Activated CD8-positive, alpha-beta memory T cell treated with anti-CD3 and anti-CD28 coated beads, Interleukin-2, amount 50 U/mL, for 48 hours (primary cell): Measurements from ENCODE around the gene BEND3.
"Not testable (repeated sequence)": the region's sequence is repeated elsewhere in the genome, so short reads cannot be mapped to it uniquely, and the experiment has no call there.

Experiments used
- DNase-seq: peaks from one replicate; pipeline ENCODE4 v3.0.0-alpha.2; 2020

BEND3 gene

GRCh38 chr6:107114926-107115694 lies at the start of gene BEND3:
Gene BEND3, minus strand, starts transcription at chr6:107115515. Its CDS starts 16,230 bp downstream, at chr6:107099285.
- DNase-seq, result peak; percentile 73

- DNase-seq, result not testable (repeated sequence)
Observed at GRCh38 chr6:107164299-107164698, 49.0 kb upstream of the BEND3 start.

- DNase-seq, result no peak
Observed at GRCh38 chr6:107161521-107161920, 46.2 kb upstream of the BEND3 start.

- no peak for DNase-seq
Observed at GRCh38 chr6:107156617-107157016, 41.3 kb upstream of the BEND3 start.

GRCh38 chr6:107154801-107155160 lies 39.5 kb upstream of the BEND3 start:
- no peak for DNase-seq

GRCh38 chr6:107154131-107154800 lies 39.0 kb upstream of the BEND3 start:
- no peak for DNase-seq

- no peak for DNase-seq
Observed at GRCh38 chr6:107152638-107153430, 37.5 kb upstream of the BEND3 start.

GRCh38 chr6:107144666-107145065 lies 29.4 kb upstream of the BEND3 start:
- DNase-seq, result no peak

- no peak for DNase-seq
Observed at GRCh38 chr6:107144014-107144413, 28.7 kb upstream of the BEND3 start.

GRCh38 chr6:107140581-107140980 lies 25.3 kb upstream of the BEND3 start:
- no peak for DNase-seq

GRCh38 chr6:107136324-107136723 lies 21.0 kb upstream of the BEND3 start:
- DNase-seq, result not testable (repeated sequence)

GRCh38 chr6:107135048-107135680 lies 19.8 kb upstream of the BEND3 start:
- DNase-seq, result not testable (repeated sequence)

GRCh38 chr6:107132330-107132954 lies 17.1 kb upstream of the BEND3 start:
- no peak for DNase-seq

- DNase-seq, result no peak
Observed at GRCh38 chr6:107129370-107129925, 14.1 kb upstream of the BEND3 start.

GRCh38 chr6:107128577-107128976 lies 13.3 kb upstream of the BEND3 start:
- no peak for DNase-seq

- DNase-seq, result no peak
Observed at GRCh38 chr6:107128175-107128574, 12.9 kb upstream of the BEND3 start.

- DNase-seq, result no peak
Observed at GRCh38 chr6:107125771-107126170, 10.5 kb upstream of the BEND3 start.

GRCh38 chr6:107124934-107125348 lies 9.6 kb upstream of the BEND3 start:
- no peak for DNase-seq

- no peak for DNase-seq
Observed at GRCh38 chr6:107123501-107123900, 8.2 kb upstream of the BEND3 start.

- DNase-seq, result no peak
Observed at GRCh38 chr6:107122748-107123147, 7.4 kb upstream of the BEND3 start.

GRCh38 chr6:107121964-107122495 lies 6.7 kb upstream of the BEND3 start:
- DNase-seq, result no peak

GRCh38 chr6:107121266-107121665 lies 6.0 kb upstream of the BEND3 start:
- DNase-seq, result no peak
